SK-N-SH (cell line): ENCODE data around the gene PPP2R5C. TPM values are rescaled to one million over a fixed set of nuclear protein-coding genes. Genes with fewer than 3 reads are reported as not detected.

Experiments
- CTCF ChIA-PET: fragments of 300-600, 350-600 bp; formaldehyde crosslinking; extraction: SDS; loops from one replicate; lab custom pipeline; 2021; lab: Yijun Ruan, JAX
- POLR2A ChIA-PET: fragments of 350-600 bp; sonication (Branson Sonifier 250); formaldehyde crosslinking; extraction: SDS; loops from one replicate; lab custom pipeline; 2020; ENCODE audit warnings: antibody characterized with exemption, inconsistent platforms; lab: Yijun Ruan, JAX
- DNase-seq: peaks from one replicate; pipeline ENCODE4 v3.0.0; 2012
- H2AFZ ChIP-seq: fragments of 200-600 bp; sonication (generic); 2 replicates; pipeline ENCODE4 v1.8.1; 2016; ENCODE audit warnings: antibody characterized with exemption, mild to moderate bottlenecking, low read depth
- H3F3A ChIP-seq: fragments of 200-600 bp; sonication (generic); replicated peaks from 2 replicates; pipeline ENCODE3; 2016; ENCODE audit warnings: antibody characterized with exemption, mild to moderate bottlenecking; ENCODE audit not compliant: insufficient read depth
- H3K27ac ChIP-seq, 2 experiments: fragments of 200-500 bp in 1 of 2; fragments of 200-600 bp in 1 of 2; sonication (Bioruptor generic) in 1 of 2; sonication (generic), shearing (Covaris generic) in 1 of 2; 2 replicates each; pipeline versions ENCODE4 v1.5.1 to v1.6.1; 2014 to 2016; ENCODE audit warnings: low read depth in 2 of 2, inconsistent platforms in 1 of 2, low read length in 1 of 2, mild to moderate bottlenecking in 1 of 2, mixed read lengths in 1 of 2
- H3K27me3 ChIP-seq: fragments of 200-600 bp; sonication (generic), shearing (Covaris generic); 2 replicates; pipeline ENCODE4 v1.6.1; 2016; ENCODE audit warnings: mixed run types; ENCODE audit not compliant: insufficient read depth
- H3K36me3 ChIP-seq, 2 experiments: fragments of 200-500 bp in 1 of 2; fragments of 200-600 bp in 1 of 2; sonication (Bioruptor generic) in 1 of 2; sonication (generic) in 1 of 2; replicated peaks in 1 of 2; 2 replicates each; pipeline versions ENCODE3 to v1.5.1; 2014 to 2016; ENCODE audit warnings: low read length in 1 of 2, mild to moderate bottlenecking in 1 of 2; ENCODE audit not compliant: insufficient read depth in 2 of 2, control insufficient read depth in 1 of 2
- H3K4me1 ChIP-seq, 2 experiments: fragments of 200-500 bp in 1 of 2; fragments of 200-600 bp in 1 of 2; sonication (Bioruptor generic) in 1 of 2; sonication (generic), shearing (Covaris generic) in 1 of 2; 2 replicates each; pipeline versions ENCODE4 v1.5.1 to v1.6.1; 2014 to 2016; ENCODE audit warnings: low read depth in 1 of 2, low read length in 1 of 2, mixed run types in 1 of 2; ENCODE audit not compliant: insufficient read depth in 2 of 2, control insufficient read depth in 1 of 2
- H3K4me2 ChIP-seq: fragments of 200-600 bp; sonication (generic), shearing (Covaris generic); 2 replicates; pipeline ENCODE4 v1.6.1; 2017; ENCODE audit warnings: mixed run types
- H3K4me3 ChIP-seq, 2 experiments: fragments of 200-500 bp in 1 of 2; fragments of 200-600 bp in 1 of 2; sonication (Bioruptor generic) in 1 of 2; sonication (generic), shearing (Covaris generic) in 1 of 2; 2 replicates each; pipeline versions ENCODE4 v1.5.1 to v1.8.1; 2014 to 2016; ENCODE audit warnings: low read depth in 2 of 2, inconsistent platforms in 1 of 2, low read length in 1 of 2, mild to moderate bottlenecking in 1 of 2, mixed read lengths in 1 of 2, moderate library complexity in 1 of 2
- H3K79me2 ChIP-seq: fragments of 200-600 bp; sonication (generic); 2 replicates; pipeline ENCODE4 v1.8.1; 2017; ENCODE audit warnings: mild to moderate bottlenecking; ENCODE audit not compliant: insufficient read depth
- H3K9ac ChIP-seq: fragments of 200-600 bp; sonication (generic); 2 replicates; pipeline ENCODE4 v1.6.1; 2017; ENCODE audit warnings: mixed run types
- H3K9me2 ChIP-seq: fragments of 200-600 bp; sonication (generic); 2 replicates; pipeline ENCODE4 v1.6.1; 2017; ENCODE audit warnings: mixed run types
- H3K9me3 ChIP-seq: fragments of 200-600 bp; sonication (generic); 2 replicates; pipeline ENCODE4 v1.6.1; 2017; ENCODE audit warnings: mixed run types, mild to moderate bottlenecking, moderate library complexity
- H4K20me1 ChIP-seq: fragments of 200-600 bp; sonication (generic); 2 replicates; pipeline ENCODE4 v1.6.1; 2017; ENCODE audit warnings: mild to moderate bottlenecking, mixed run types; ENCODE audit not compliant: insufficient read depth
- EP300 ChIP-seq, 2 experiments: IDR thresholded peaks; 2 replicates each; pipeline versions ENCODE4 v1.4.0 to v1.6.1; 2012; ENCODE audit warnings: borderline replicate concordance in 1 of 2, low read depth in 1 of 2, low read length in 1 of 2
- EZH2phosphoT487 ChIP-seq: fragments of 200-600 bp; sonication (generic); IDR thresholded peaks from 2 replicates; pipeline ENCODE4 v1.6.1; 2017; ENCODE audit warnings: low read depth, mixed run types, mild to moderate bottlenecking, antibody characterized with exemption, moderate library complexity, borderline replicate concordance
- FOXJ3 ChIP-seq: sonication (generic); formaldehyde crosslinking; IDR thresholded peaks from 2 replicates; pipeline ENCODE4 v1.5.1; 2020; ENCODE audit warnings: mild to moderate bottlenecking, missing genetic modification reagents
- FOXM1 ChIP-seq: IDR thresholded peaks from 2 replicates; pipeline ENCODE4 v1.4.0; 2012; ENCODE audit warnings: low read depth, mild to moderate bottlenecking
- MAX ChIP-seq: IDR thresholded peaks from 2 replicates; pipeline ENCODE4 v1.4.0; 2012; ENCODE audit warnings: low read depth
- MEF2A ChIP-seq: IDR thresholded peaks from 2 replicates; pipeline ENCODE4 v1.4.0; 2012; ENCODE audit warnings: low read depth, borderline replicate concordance
- NFIC ChIP-seq: IDR thresholded peaks from 2 replicates; pipeline ENCODE4 v1.4.0; 2012; ENCODE audit warnings: borderline replicate concordance
- RAD21 ChIP-seq: IDR thresholded peaks from 2 replicates; pipeline ENCODE4 v1.6.1; 2012; ENCODE audit warnings: mild to moderate bottlenecking, low read length
- REST ChIP-seq: IDR thresholded peaks from 2 replicates; pipeline ENCODE4 v1.6.1; 2012; ENCODE audit warnings: mild to moderate bottlenecking, low read depth, low read length, moderate library complexity
- SIN3A ChIP-seq: IDR thresholded peaks from 2 replicates; pipeline ENCODE4 v1.6.1; 2012; ENCODE audit warnings: low read depth, mild to moderate bottlenecking, low read length, moderate library complexity, borderline replicate concordance
- TAF1 ChIP-seq: IDR thresholded peaks from 2 replicates; pipeline ENCODE4 v1.6.1; 2012; ENCODE audit warnings: low read depth, mild to moderate bottlenecking, low read length, moderate library complexity, borderline replicate concordance
- USF1 ChIP-seq: IDR thresholded peaks from 2 replicates; pipeline ENCODE4 v1.4.0; 2012; ENCODE audit warnings: low read depth, borderline replicate concordance
- USF2 ChIP-seq: fragments of 150-350 bp; IDR thresholded peaks from 2 replicates; pipeline ENCODE4 v1.6.1; 2017; ENCODE audit warnings: antibody characterized with exemption, low read length, low read depth, borderline replicate concordance
- YY1 ChIP-seq: IDR thresholded peaks from 2 replicates; pipeline ENCODE4 v1.4.0; 2012; ENCODE audit warnings: low read depth, mild to moderate bottlenecking
- WGBS: methylation state at CpG from one replicate; pipeline ENCODE4 v1.1.6; 2017; ENCODE audit warnings: low lambda C conversion rate; 5-methylcytosine and 5-hydroxymethylcytosine counted together
- polyA plus RNA-seq, 3 experiments: library from polyadenylated mRNA; depleted of rRNA; stranded (reverse); fragments of >200 nt; gene quantifications; 2 replicates each; pipeline ENCODE4 v1.2.3, GENCODE V29; 2012

The PPP2R5C gene
- polyA plus RNA-seq, 1 of the 3 experiments (the other 2 are of a cell fraction): 43.7 TPM

GRCh38 chr14:101867854-101868253 is 106.3 kb downstream of the PPP2R5C start:
- POLR2A ChIA-PET: interaction anchor here (0.6 to 0.8 kb wide), 2 partner anchors 20 to 483 kb away, joined by 3 read pairs; no protein-coding TSS in a partner anchor
- DNase-seq: no peak

GRCh38 chr14:101869217-101869616 is 107.7 kb downstream of the PPP2R5C start:
- POLR2A ChIA-PET: no interaction called here

More at GRCh38 chr14:101867854-101868253, 106.3 kb downstream of the PPP2R5C start:
- no peaks in the 10 kb centered on the region for H3K27me3 ChIP-seq
- peaks cover 0 to 3% of the 10 kb centered on the region in 2 experiments for H3K36me3 ChIP-seq
- peaks cover 3% of the 10 kb centered on the region for H3F3A ChIP-seq
- 91% methylated on average over 4 of the region's 4 CpGs for WGBS
- no peaks in the 10 kb centered on the region for H3K9me2 ChIP-seq
- H3K79me2 ChIP-seq: peaks cover 84% of the 10 kb centered on the region
- no peak overlapping the region for H3K27ac ChIP-seq
- H4K20me1 ChIP-seq: peaks cover 26% of the 10 kb centered on the region
- no peak overlapping the region for H3K4me3 ChIP-seq
- H3K9ac ChIP-seq: no peak overlapping the region
- CTCF ChIA-PET: interaction anchor here (2.0 to 2.4 kb wide), 2 partner anchors 16 to 97 kb away, joined by 6 to 11 read pairs; no protein-coding TSS in a partner anchor
- peaks cover 0 to 2% of the 10 kb centered on the region in 2 experiments; a peak in 1 of 4 replicates for H3K4me1 ChIP-seq
- no peaks in the 10 kb centered on the region for H3K9me3 ChIP-seq
- no peak overlapping the region for H3K4me2 ChIP-seq
- TF ChIP-seq YY1: no peak
- TF ChIP-seq USF1: no peak
- TF ChIP-seq USF2: no peak
- TF ChIP-seq SIN3A: no peak
- TF ChIP-seq FOXM1: no peak
- TF ChIP-seq NFIC: no peak
- H2AFZ ChIP-seq: no peak overlapping the region

GRCh38 chr14:101870273-101870939 is 108.9 kb downstream of the PPP2R5C start:
- Histone ChIP-seq H3K79me2 (peaks cover 91% of the 10 kb centered on the region), H4K20me1 (peaks cover 44% of the 10 kb centered on the region)
- 95% methylated on average over 6 of the region's 6 CpGs for WGBS
- TF ChIP-seq EP300 (IDR thresholded peaks at IDR 0.05; ENCODE audit: borderline replicate concordance in 1 of 2, low read depth in 1 of 2, low read length in 1 of 2) (no peak), EZH2phosphoT487 (no peak), MAX (no peak), REST (no peak), FOXJ3 (CRISPR knock-in tag) (no peak), TAF1 (no peak), MEF2A (no peak)

More at GRCh38 chr14:101869217-101869616, 107.7 kb downstream of the PPP2R5C start:
- Histone ChIP-seq H3K79me2 (peaks cover 85% of the 10 kb centered on the region), H3K4me2 (no peak overlapping the region), H2AFZ (no peak overlapping the region), H3F3A (peaks cover 3% of the 10 kb centered on the region), H3K4me1 (peaks cover 0 to 10% of the 10 kb centered on the region in 2 experiments; a peak in 2 of 4 replicates), H3K36me3 (peaks cover 0 to 3% of the 10 kb centered on the region in 2 experiments), H4K20me1 (peaks cover 36% of the 10 kb centered on the region), H3K27me3 (no peaks in the 10 kb centered on the region), H3K9me2 (no peaks in the 10 kb centered on the region), H3K27ac (no peak overlapping the region), H3K9ac (no peak overlapping the region), H3K4me3 (no peak overlapping the region), H3K9me3 (no peaks in the 10 kb centered on the region)
- WGBS: 95% methylated on average over 8 of the region's 8 CpGs
- CTCF ChIA-PET: interaction anchor here (1.0 to 2.0 kb wide), 4 partner anchors 17 to 99 kb away, joined by 3 to 6 read pairs (median 4); no protein-coding TSS in a partner anchor
- no peak for DNase-seq
- no peak for TF ChIP-seq SIN3A
- no peak for TF ChIP-seq RAD21

More at GRCh38 chr14:101870273-101870939, 108.9 kb downstream of the PPP2R5C start:
- Histone ChIP-seq H3K27me3 (no peaks in the 10 kb centered on the region), H3K27ac (no peak overlapping the region), H2AFZ (no peak overlapping the region), H3K9ac (no peak overlapping the region), H3F3A (peaks cover 7% of the 10 kb centered on the region), H3K4me3 (no peak overlapping the region), H3K36me3 (no peaks in the 10 kb centered on the region), H3K9me2 (no peaks in the 10 kb centered on the region), H3K4me1 (peaks cover 0 to 15% of the 10 kb centered on the region in 2 experiments; a peak in 2 of 4 replicates), H3K4me2 (no peak overlapping the region), H3K9me3 (no peaks in the 10 kb centered on the region)
- CTCF ChIA-PET: interaction anchor here (1.0 to 1.5 kb wide), 2 partner anchors 99 to 100 kb away, joined by 3 to 6 read pairs; no protein-coding TSS in a partner anchor
- POLR2A ChIA-PET: no interaction called here
- no peak for DNase-seq
